ENCODE measurements around the gene CCDC127.
"Not testable (repeated sequence)": the region's sequence is repeated elsewhere in the genome, so short reads cannot be mapped to it uniquely, and the experiment has no call there.

CCDC127 gene

DNA sequence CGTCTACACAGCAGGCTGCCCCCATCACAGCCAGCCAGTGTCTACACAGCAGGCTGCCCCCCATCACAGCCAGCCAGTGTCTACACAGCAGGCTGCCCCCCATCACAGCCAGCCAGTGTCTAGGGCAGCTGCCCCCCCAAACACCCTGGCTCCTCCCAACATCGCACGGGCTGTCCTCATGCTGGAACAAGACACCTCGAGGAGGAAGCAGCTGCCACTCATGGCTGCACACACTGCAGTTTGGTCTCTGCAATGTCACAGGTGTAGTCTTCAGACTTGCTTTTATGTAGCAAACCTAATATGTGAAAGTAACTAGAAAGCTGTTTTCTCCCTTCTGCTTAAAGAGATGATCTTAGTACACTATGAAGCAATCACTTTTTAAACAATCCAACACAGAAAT lies 17.0 kb downstream of the CCDC127 start:
- DNase-seq: no peak

DNA sequence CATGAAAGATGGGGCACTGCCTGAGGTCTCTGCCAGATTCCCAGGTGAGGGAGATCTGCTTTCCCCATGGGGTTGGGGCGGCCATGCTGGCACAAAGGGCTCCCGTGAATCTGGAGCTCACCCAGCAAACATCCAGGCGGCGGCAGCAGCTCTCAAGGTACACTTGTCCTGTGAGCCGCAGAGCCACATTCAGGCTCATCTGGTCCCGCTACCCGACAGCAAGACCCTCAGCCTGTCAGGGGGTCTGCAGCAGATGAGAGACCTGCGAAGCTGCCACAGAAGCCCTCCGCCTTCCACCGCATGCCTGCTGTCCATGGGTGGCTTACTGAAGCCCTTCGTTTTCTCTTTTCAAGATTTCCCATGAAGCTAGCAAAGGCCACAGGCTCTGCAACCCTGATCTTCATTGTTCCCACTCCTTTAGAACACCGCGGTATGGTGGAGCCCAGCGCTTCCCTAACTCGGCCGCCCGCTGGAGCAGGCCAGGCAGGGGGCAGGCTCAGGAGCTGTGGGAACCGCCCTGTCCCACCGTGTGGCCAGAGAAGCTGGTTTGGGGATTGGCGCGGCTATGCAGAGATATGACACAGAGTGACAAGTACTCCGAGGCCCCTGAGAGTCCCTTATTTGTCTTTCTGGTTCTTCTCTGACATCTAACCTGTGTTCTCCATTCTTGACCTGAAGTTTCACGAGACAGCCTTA lies 17.9 kb downstream of the CCDC127 start:
- DNase-seq: no peak

DNA sequence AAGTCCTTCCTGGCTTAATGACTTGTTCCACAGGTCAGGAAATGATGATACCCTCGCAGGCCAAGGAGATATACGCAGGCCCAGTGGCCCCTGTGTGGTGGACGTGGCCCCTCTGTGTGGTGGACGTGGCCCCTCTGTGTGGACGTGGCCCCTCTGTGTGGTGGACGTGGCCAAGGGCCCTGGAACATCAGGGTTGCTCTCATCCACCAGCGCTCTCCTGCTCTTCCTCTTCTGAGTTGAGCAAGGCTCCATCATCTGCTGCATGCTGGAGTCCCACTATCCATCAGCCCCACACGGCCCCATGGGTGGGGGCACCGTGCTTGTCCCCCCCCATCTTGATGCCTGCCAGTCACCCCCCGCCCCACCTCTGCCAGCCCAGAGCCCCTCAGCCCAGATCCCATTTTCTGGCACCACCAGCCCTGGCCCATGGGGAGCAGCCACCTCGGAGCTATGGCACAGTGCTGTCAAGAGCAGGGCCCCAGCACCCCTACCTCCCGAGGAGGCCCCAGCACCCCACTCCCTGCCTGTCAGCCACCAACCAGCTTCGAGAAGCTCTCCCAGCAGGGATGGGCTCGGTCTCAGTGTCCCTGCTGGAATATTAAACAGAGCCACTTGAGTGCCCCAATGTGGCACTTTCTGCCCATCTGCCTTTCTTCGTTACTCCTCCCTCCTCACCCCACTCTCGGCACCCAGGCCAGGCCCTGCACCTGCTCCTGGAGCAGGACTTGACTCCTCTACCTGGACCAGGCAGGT lies 18.6 kb downstream of the CCDC127 start:
- DNase-seq: no peak

DNA sequence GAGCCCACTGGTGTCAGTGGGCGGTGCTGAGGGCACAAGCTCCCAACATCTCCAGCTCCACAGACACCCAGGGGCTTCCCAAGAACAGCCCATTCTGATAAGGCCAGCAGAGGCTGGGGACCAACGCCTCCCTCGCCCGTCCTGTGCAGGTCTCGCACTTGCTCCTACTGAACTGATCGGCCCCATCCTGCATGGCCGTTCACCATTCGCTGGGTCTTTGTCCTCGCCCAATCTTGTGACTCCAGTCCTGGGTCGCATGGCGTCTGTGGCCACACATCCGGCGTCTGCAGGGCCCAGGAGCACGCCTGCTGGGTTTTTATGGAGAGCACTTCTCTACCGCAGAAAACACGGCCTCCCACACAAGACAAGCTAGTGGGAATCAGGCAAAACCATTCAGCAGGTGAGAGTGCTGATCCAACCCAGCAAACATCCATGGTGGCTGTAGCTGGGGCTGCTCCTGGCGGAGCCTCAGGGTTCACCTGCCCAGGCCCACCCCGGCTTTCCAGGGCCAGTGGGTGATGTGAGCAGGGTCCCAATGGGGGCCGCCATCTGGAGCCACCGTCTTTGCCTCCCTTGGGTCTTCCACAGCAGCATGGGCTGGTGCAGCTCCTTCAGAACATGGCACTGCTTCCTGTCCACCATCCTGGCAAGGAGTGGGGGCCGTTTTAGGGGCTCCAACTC lies 19.3 kb downstream of the CCDC127 start:
- DNase-seq: no peak

DNA sequence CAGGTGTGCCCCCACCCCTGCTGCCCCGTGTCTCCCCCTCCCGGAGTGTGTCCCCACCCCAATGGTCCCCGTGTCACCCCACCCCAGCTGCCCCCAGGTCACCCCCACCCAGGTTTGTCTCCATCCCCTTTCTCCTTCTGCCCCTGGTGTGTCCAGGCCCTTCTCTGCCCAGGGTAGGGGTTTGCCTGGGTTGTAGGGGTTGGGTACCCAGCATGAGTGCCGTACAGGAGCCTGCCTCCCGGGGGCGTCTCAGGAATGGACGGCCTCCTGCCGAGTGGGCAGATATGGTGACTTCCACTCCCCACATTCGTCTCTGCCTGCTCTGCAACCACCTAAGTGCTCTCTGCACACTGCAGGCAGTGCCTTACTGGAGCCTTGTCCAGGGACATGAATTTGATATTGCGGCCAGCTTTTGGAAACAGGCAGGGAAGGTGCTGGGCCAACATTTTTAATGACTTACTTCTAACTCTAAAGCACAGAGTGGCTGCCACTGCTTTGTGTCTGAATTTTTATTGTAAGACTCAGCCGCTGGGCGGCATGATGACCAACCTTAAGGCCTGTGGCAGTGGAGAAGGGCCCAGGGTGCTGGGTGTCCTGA lies 20.0 kb downstream of the CCDC127 start:
- no peak for DNase-seq

DNA sequence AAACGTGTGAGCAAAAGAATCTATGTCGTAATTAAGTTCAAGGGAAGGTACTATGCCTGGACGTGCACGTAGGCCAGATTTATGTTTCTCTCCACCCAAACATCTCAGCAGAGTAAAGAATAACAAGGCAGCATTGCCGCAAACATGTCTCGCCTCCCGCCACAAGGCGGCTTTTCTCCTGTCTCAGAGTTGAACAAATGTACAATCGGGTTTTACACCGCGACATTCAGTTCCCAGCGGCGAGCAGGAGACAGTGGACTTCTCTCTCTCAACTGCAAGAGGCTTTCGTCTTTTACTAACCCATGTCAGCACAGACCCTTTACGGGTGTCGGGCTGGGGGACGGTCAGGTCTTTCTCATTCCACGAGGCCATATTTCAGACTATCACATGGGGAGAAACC lies 20.9 kb downstream of the CCDC127 start:
- not testable (repeated sequence) for DNase-seq

DNA sequence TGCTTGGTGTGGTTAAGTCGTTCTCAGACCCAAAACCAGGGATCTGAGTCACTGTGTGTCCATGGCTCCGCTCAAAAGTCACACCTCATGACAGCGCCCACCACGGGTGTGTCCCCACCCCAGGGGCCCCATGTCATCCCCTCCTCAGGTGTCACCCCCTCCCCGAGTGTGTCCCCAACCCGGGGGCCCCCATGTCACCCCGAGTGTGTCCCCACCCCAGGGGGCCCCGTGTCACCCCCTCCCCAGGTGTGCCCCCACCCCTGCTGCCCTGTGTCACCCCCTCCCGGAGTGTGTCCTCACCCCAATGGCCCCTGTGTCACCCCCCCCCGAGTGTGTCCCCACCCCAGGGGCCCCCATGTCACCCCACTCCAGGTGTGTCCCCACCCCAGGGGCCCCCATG lies 21.6 kb downstream of the CCDC127 start:
- no peak for DNase-seq

DNA sequence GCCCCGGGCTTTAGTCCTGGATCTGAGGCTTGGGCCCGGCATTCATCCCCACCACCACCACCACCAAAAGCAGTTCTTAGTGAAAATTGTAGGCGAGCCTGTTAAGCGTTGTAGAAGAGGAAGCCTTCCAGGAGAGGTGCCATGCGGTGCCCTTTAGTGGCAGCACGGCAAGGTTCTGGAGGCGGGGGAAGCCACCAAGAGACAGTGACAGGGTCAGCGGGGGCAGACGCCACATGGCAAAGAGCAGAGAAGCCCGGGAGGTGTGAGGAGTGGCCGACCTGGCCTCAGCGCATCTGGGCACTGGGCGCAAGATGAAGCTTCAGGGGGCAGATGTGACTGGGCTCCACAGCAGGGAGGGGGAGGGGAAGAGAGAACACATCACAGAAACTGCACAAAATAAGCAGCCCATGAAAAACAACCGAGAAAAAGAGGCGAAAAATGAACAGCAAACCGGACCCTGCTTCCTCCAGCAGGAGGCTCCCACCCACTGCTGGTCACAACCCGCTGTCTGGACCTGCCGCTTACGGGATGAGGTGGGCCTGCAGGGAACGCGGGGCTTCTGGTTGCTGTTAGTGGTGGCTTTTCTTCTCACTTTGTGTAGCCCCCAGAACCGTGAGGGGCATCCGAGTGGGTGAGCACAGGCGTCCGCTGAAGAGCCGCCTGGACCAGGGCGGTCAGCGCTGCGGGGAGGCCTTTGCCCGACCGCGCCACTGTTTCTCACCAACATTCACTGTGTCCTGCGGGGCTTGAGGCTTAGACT lies 22.4 kb downstream of the CCDC127 start:
- no peak for DNase-seq

DNA sequence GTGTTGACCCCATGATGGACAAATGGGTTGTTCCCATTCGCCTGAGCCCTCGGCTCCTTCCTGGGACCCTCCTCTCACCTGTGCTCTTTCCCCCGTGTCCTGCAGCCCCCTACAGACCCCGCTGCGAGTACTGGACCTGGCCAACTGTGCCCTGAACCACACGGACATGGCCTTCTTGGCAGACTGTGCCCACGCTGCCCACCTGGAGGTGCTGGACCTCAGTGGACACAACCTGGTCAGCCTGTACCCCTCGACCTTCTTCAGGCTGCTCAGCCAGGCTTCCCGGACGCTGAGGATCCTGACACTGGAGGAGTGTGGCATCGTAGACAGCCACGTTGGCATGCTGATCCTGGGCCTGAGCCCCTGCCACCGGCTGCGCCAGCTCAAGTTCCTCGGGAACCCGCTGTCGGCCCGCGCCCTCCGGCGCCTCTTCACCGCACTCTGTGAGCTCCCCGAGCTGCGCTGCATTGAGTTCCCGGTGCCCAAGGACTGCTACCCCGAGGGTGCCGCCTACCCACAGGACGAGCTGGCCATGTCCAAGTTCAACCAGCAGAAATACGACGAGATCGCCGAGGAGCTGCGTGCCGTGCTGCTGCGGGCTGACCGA lies 23.2 kb downstream of the CCDC127 start:
- no peak for DNase-seq

DNA sequence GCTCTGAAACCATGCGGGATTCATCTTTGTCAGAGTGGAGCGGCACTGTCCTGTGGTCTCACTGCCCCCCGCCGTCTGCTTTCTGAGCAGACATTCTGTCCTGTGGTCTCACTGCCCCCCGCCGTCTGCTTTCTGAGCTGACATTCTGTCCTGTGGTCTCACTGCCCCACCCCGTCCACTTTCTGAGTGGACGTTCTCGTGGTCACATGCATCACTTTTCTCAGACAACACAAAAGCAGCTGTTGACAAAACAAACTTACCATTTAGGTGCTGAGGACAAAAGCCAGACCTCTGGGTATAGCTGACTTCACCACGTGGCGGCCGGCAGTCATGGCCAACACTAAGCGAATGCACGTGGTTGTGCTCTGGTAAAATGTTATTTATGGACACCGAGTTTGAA lies 23.9 kb downstream of the CCDC127 start:
- no peak for DNase-seq

DNA sequence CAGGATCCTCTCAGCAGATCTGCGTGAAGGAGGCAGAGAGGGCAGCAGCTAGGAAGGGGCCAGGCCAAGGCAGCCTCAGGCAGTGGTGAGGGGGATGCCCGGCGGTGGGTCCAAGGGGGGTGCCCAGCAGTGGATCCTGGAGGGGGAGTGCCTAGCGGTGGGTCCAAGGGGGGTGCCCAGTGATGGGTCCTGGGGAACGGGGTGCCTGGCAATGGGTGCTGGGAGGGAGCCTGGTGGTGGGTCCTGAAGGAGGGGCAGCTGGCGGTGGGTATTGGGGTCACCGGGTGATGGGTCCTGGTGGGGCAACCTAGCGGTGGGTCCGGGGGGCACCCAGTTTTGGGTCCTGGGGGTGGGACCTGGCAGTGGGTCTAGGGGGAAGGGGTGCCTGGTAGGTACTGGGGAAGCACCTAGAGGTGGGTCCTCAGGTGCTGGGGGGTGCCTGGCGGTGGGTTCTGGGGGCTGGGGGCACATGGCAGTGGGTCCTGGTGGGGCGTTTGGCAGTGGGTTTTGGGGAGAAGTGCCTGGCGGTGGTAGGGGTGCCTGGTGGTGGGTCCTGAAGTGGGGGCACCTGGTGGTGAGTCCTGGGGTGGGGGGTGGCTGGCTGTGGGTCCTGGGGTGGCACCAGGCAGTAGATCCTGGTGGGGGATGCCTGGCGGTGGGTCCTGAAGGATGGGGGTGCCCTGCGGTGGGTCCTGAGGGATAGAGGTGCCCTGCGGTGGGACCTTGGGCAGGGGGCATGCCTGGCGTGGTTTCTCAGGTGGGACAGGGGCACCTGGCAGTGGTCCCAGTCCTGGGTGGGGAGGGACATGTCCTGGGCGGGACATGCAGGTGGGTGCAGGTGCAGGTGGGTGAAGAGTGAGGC lies 24.8 kb downstream of the CCDC127 start:
- DNase-seq: no peak

DNA sequence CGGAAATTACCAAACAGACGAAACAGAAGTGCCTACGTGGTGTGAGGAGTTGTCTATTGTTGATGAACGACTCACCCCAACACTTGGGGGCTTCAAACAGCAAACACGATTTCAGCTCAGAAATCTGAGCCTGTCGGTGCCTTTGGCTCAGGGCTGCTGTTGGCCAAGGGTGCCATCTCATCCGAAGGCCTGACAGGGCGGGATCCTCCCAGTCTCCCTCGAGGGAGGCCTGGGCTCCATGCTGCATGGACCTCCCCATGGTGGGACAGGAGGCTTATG lies 25.3 kb downstream of the CCDC127 start:
- no peak for DNase-seq

DNA sequence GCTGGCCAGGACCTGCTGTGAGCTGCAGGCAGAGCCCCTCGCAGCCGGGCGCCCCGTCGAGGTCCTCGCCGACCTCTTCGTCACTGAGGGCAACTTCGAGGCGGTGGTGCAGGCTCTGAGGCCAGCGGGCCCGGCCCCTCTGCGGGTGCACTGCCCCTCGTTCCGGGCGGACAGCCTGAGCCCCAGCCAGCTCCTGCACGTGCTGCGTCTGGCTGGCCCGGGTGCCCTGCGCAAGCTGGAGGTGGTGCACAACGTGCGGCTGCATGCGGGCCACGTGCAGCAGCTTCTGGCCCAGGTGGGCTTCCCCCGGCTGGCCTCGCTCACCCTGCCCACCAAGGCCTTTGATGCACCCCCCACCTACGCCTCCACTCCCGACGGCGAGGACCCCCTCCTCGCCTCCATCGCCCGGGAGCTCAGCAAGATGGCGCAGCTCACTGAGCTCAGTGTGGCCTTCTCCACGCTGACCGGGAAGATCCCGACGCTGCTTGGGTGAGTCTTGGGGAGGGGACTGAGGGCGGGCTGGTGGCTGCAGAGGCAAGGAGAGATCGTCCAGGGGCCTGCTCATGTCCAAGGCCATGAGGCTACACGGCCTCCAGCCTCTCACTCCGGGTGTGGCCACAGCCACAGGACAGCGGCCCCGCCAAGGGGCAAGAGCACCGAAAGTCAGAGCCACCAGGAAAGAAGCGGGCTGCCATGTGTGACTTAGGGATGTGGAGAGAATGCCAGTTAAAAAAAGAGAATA lies 25.8 kb downstream of the CCDC127 start:
- no peak for DNase-seq

DNA sequence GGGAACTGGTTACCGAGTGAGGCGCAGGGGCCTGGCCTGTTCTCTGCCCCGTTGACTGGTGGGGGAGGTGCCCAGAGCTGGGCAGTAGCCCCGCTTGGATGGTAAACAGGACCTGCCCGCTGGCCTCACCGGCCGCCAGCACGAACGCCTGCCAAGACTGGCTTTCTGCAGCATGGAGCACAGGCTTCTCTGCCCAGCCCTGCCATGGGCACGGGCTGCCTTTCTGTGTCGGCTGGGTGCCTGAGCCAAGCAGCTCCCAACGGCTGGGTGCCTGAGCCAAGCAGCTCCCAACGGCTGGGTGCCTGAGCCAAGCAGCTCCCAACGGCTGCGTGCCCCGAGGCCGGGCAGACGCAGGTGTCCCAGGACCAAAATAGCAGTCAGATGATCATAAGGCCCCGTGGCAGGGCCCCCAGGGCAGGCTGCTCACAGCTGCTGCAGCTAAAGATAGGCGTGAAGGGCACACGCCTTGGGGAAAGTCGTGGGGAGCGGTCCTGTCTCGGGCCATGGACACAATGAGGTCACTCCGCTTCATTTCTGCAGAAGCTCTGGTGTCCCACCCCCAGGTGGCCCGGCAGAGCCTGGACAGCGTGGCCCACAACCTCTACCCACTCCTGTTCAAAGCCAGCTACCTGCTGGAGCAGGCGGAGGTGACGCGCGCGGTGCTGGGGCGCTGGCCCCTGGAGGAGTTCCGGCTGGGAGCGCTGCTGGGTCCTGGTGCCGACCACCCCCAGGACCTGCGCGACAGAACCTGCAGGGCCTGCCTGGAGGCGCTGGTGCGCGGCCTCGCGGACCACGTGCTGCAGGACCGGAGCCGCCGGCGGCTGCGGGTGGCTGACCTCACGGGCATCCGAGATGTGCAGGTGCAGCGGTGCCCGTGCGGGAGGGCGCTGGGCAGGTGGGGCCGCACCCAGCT lies 26.7 kb downstream of the CCDC127 start, which contains the start of gene LRRC14B:
Gene LRRC14B (plus strand): TSS at position 460 of the 913 bp plus-strand sequence. CDS start 44 bp downstream, at position 504.
- no peak for DNase-seq

DNA sequence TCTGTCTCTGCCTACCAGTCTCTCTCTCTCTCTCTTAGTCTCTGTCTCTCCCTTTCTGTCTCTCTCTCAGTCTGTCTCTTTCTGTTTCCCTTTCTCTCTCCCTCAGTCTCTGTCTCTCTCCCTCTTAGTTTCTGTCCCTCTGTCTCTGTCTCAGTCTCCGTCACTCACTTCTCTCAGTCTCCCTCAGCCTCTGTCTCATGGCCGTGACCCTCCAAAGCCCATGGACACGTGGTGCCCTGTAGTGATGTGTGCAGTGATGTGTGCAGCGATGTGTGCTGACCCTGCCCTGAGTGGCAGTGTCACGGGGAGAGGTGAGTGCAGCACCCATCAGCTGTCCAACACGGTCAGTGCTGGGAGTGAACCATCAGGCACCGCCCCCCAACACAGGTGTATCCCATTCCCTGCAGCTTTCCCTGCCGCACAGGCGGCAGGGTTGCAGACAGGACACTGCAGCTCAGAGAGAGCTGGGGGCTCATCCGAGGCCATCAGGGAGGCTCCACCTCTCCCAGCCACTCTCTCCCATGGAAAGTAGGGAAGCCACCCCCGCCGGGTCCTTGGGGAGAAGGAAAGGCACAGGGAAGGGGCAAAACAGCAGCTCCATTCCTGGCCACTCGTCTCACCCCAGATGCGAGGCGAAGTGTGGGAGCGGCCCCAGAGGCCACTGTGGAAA lies 27.5 kb downstream of the CCDC127 start:
- no peak for DNase-seq

DNA sequence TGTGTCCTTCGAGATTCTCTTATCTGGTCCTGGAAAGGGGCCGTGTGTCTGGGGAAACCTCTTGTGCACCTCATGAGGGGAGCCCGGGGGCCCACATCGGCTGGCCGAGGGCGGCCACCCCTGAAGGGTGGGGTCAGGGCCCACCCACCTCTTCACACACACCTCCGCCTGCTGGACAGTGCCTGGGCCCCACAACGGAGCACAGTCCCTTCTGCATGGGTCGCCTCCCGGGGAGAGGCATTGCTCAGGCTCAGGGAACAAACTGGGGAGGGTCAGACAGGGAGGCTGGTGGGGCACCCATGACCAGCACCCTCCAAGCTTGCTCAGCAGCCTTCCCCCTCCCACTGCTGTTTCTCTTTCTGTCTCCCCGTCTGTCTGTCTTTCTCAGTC lies 28.0 kb downstream of the CCDC127 start:
- DNase-seq: no peak

DNA sequence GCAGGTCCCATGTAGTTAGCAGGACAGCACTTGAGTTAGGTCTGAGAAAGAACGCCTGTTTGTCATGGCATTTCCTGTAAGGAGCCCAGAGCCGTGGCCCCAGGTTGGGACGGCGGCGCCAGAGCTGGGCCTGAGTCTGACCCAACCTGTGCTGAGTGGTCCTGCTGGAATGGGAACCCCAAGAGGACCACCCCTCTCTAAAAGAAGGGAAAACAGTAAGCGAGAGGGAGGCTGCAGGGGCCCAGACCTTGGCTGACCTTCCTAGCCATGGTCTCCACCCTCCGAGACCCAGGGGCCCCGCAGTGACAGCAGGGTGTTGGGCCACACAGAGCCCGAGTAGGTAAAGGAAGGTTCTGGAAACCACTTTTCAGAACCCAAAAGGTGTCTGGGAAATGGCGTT lies 28.5 kb downstream of the CCDC127 start:
- DNase-seq: no peak

DNA sequence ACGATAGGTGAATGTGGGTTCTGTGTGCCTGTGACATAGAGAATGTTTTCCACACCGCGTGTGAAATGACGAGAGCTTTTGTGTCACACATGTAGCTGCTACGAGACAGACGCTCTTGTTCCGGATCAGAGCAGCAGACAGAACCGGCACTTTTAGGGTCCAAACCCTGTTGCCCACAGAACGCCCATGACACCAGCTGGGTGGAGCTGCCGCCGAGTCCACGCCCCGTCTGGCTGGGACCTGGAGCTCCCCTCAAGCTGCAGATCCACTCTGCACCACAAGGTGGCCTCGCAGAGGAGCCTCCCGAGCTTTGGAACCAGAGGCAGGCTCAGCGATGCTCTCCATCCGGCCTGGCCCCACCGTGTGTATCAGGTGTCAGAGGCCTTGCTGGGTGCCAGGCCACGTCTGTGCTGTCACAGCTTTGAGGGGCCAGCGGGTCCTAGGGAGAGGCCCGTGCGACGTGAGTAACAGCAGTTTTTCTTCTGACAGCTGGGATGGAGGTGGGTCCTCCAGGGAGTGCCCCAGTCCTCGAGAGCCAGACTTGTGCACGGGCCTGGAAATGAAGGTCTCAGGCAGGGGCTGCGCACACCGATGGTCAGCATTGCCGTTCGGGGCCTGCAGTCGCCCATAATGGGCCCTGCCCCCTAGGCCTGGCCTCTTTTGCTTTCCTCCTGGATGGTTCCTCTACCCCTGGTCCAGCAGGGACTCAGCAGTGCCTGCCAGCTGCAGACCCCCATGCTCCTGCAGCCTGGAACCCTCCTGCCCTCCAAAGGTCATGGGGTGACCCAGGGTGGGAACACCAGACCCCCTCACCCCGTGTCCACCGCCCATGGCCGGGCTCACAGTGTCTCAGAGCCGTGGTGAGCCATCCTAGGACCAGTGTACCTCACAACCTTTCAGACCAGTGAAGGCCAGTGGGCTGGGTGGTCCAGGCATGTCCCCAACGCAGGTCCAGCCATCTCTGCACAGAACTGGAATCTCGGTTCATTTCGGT lies 29.2 kb downstream of the CCDC127 start:
- peak; percentile 84 for DNase-seq
